KMS-11 (cell line): ENCODE data around the gene ATP6V1B1.

Experiments
- H2AFZ ChIP-seq: fragments of 200-600 bp; sonication (generic); 2 replicates; pipeline ENCODE4 v1.6.1; 2016; ENCODE audit warnings: antibody characterized with exemption, mixed run types, low read depth
- H3K27ac ChIP-seq: fragments of 200-600 bp; sonication (generic); 2 replicates; pipeline ENCODE4 v1.6.1; 2016; ENCODE audit warnings: mild to moderate bottlenecking, mixed run types
- H3K27me3 ChIP-seq: fragments of 200-600 bp; sonication (generic); 2 replicates; pipeline ENCODE4 v1.6.1; 2017; ENCODE audit warnings: mild to moderate bottlenecking, low read depth, mixed run types, moderate library complexity; ENCODE audit not compliant: insufficient read depth
- H3K36me3 ChIP-seq: fragments of 200-600 bp; sonication (generic); 2 replicates; pipeline ENCODE4 v1.6.1; 2017; ENCODE audit warnings: mild to moderate bottlenecking, mixed run types; ENCODE audit not compliant: insufficient read depth
- H3K4me1 ChIP-seq: fragments of 200-600 bp; sonication (generic); 2 replicates; pipeline ENCODE4 v1.6.1; 2016; ENCODE audit warnings: mild to moderate bottlenecking, low read depth, mixed run types; ENCODE audit not compliant: poor library complexity, severe bottlenecking
- H3K4me2 ChIP-seq: fragments of 200-600 bp; sonication (generic); 2 replicates; pipeline ENCODE4 v1.7.0; 2016; ENCODE audit warnings: mild to moderate bottlenecking, mixed run types
- H3K4me3 ChIP-seq: fragments of 200-600 bp; sonication (generic); IDR thresholded peaks from 2 replicates; pipeline ENCODE4 v1.6.1; 2017; ENCODE audit warnings: low read depth, low read length, mixed read lengths; ENCODE audit not compliant: insufficient read depth
- H3K79me2 ChIP-seq: fragments of 200-600 bp; sonication (generic); 2 replicates; pipeline ENCODE4 v1.6.1; 2016; ENCODE audit warnings: low read depth, mixed run types; ENCODE audit not compliant: insufficient read depth
- H3K9ac ChIP-seq: fragments of 200-600 bp; sonication (generic); 2 replicates; pipeline ENCODE4 v1.6.1; 2016; ENCODE audit warnings: mild to moderate bottlenecking, mixed run types
- H4K20me1 ChIP-seq: fragments of 200-600 bp; sonication (generic); 2 replicates; pipeline ENCODE4 v1.6.1; 2016; ENCODE audit warnings: mild to moderate bottlenecking, mixed run types; ENCODE audit not compliant: insufficient read depth
- CTCF ChIP-seq: fragments of 200-600 bp; sonication (generic); conservative IDR thresholded peaks from 2 replicates; pipeline ENCODE4 v1.6.1; 2017; ENCODE audit warnings: low read depth, mild to moderate bottlenecking, antibody characterized with exemption, low read length, moderate library complexity, mixed read lengths

The ATP6V1B1 gene

GRCh38 chr2:71003966-71004755 lies 68.5 kb downstream of the ATP6V1B1 start:
- Histone ChIP-seq H3K27ac (no peak overlapping the region), H4K20me1 (no peaks in the 10 kb centered on the region), H3K4me1 (peaks cover 6% of the 10 kb centered on the region), H2AFZ (no peak overlapping the region), H3K9ac (no peak overlapping the region), H3K27me3 (no peaks in the 10 kb centered on the region), H3K79me2 (no peaks in the 10 kb centered on the region), H3K4me3 (no peak overlapping the region), H3K4me2 (no peak overlapping the region), H3K36me3 (no peaks in the 10 kb centered on the region)
- TF ChIP-seq CTCF: no peak

GRCh38 chr2:71004857-71005256 lies 69.2 kb downstream of the ATP6V1B1 start:
- Histone ChIP-seq H3K36me3 (no peaks in the 10 kb centered on the region), H3K4me1 (peaks cover 6% of the 10 kb centered on the region), H3K27ac (no peak overlapping the region), H3K79me2 (no peaks in the 10 kb centered on the region), H3K4me3 (no peak overlapping the region), H2AFZ (no peak overlapping the region), H3K9ac (no peak overlapping the region), H3K4me2 (no peak overlapping the region), H3K27me3 (no peaks in the 10 kb centered on the region), H4K20me1 (no peaks in the 10 kb centered on the region)
- TF ChIP-seq CTCF: no peak

- Histone ChIP-seq H3K27me3 (no peaks in the 10 kb centered on the region), H3K9ac (no peak overlapping the region), H3K4me2 (no peak overlapping the region), H3K36me3 (no peaks in the 10 kb centered on the region), H2AFZ (no peak overlapping the region), H3K4me3 (no peak overlapping the region), H4K20me1 (no peaks in the 10 kb centered on the region), H3K4me1 (peaks cover 4% of the 10 kb centered on the region), H3K27ac (no peak overlapping the region), H3K79me2 (no peaks in the 10 kb centered on the region)
- no peak for TF ChIP-seq CTCF
These were observed 69.8 kb downstream of the ATP6V1B1 start for GRCh38 chr2:71005271-71006202.

DNA sequence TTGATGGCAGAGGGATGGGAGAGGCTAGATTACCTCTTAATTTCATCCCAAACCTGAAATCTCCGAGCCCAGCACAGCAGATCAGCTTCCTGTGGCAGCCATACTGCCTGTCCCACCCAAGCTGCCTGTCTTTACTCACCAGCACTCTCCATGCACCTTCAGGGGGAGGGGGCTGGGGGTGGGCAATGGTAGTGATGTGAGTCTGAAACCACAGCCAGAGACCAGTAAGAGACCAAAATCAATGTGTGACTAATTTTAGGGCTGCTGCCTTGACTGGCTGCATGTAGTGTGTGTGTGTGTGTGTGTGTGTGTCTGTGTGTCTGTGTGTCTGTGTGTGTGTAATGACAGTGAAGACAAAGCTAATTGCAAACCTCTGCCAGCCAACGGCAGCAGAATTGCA lies 70.6 kb downstream of the ATP6V1B1 start:
- no peaks in the 10 kb centered on the region for H3K27me3 ChIP-seq
- H3K36me3 ChIP-seq: no peaks in the 10 kb centered on the region
- H3K4me3 ChIP-seq: no peak overlapping the region
- no peak overlapping the region for H3K4me2 ChIP-seq
- no peaks in the 10 kb centered on the region for H3K79me2 ChIP-seq
- H3K9ac ChIP-seq: no peak overlapping the region
- H3K27ac ChIP-seq: no peak overlapping the region
- no peak overlapping the region for H2AFZ ChIP-seq
- no peaks in the 10 kb centered on the region for H4K20me1 ChIP-seq
- TF ChIP-seq CTCF: no peak
- no peaks in the 10 kb centered on the region for H3K4me1 ChIP-seq
